NCI-H2227 (cell line): ENCODE results near the gene EYA2.

Experiments used
- DNase-seq: peaks from one replicate; lab custom pipeline; 2025; ENCODE audit not compliant: unreplicated experiment; lab: John Stamatoyannopoulos, UW

Gene EYA2

DNA sequence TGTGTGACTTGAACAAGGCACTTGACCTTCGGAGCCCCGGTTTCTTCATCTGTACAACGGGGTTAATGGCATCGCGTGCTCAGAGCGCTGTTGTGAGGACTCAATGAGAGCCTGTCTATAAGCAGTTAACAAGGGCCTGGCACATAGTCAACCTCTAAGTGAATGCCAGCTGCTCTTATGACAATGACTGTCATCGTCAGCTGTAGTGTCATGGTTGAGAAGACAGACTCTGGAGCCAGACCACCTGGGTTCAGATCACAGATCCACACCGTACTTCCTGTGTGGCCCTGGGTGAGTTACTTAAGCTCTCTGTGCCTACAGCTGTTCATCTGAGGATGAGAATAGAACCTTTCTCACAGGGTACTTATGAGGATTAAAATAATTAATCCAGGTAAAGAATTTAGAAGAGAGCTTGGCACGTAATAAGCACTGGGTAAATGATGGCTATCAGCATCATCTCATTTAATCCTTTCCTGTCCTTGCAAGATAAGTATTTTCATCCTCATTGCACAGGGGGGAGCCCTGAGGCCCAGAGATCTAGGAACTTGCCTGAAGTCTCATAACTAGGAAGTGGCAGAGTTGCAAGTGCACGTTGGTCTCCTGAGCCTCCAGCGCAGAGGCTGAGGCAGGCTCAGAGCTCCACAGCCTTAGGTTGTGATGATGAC is 105.3 kb downstream of the EYA2 start:
- DNase-seq: no peak

DNA sequence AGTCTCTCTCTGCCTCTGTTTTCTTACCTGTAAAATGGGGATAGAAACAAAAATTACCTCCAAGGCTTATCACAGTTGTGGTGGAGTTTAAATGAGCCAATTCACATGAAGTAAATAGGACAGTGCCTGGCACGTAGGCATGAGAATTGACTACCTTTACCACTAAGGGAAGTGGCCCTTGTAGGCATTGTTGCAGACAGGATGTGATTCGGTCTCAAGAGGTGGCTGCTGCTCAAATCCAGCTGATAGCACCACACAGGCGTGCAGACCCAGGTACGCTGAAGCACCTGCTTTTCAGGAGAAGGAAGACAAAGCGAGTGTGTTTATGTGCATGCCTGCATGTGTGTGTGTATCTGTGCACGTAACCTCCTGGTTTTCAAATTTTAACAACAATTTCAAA is 108.6 kb downstream of the EYA2 start:
- no peak for DNase-seq

- DNase-seq: no peak
These were observed 109.5 kb downstream of the EYA2 start for GRCh38 chr20:47004179-47004578.

DNA sequence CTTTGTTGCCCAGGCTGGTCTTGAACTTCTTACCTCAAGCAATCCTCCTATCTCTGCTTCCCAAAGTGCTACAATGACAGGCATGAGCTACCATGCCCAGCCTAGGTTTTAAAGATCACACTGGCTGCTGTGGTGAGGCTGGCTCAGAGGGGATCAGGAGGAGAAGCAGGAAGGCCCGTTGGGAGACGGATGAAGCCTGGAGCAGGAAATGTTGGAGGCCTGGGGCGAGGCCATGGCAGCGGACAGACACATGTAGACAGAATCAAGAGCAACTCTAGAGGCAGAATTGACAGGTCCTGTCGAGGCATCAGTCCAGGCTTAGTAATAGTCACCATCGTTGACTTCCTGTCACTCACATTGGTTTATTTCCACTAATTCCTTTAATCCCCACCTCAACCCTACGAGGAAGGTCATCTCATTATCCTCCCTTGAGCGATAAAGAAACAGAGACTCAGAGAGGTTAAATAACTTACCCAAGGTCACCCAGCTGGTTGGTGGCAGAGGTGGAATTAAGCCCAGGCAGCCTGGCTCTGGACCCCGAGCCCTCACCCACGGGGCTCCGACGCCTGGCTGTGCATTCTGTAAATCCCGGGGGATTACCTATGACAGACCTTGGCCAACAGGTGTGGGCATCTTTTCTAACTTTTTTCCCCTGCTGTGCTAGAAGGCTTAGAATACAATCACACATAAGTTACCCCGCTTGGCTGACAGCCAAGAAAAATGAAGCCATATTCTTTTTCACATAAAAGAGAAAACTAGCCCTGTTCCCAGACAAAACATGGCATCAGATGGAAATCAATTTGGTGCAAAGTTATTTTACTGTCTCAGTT is 113.4 kb downstream of the EYA2 start:
- peak; percentile 22 for DNase-seq

GRCh38 chr20:47008842-47009518 is 114.3 kb downstream of the EYA2 start:
- no peak for DNase-seq

DNA sequence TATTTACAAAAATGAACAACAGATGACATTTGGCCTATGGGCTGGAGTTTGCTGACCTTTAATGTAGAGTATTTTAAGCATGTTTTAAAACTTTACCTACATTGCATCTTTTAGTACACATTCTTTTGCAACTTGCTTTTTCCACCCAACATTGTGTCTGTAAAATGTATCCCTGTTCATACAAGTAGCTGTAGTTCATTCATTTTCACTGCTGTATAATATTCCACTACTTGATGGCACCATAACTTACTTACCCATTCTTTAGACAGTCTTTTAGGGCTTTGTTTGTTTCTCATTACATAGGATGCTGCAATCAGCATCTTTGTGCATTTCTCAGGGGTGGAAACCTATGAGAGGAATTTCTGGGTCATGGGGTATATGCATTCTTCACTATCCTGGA is 115.1 kb downstream of the EYA2 start:
- DNase-seq: no peak

- no peak for DNase-seq
These were observed 117.3 kb downstream of the EYA2 start for GRCh38 chr20:47011984-47012383.

GRCh38 chr20:47013606-47014005 is 119.0 kb downstream of the EYA2 start:
- DNase-seq: no peak

DNA sequence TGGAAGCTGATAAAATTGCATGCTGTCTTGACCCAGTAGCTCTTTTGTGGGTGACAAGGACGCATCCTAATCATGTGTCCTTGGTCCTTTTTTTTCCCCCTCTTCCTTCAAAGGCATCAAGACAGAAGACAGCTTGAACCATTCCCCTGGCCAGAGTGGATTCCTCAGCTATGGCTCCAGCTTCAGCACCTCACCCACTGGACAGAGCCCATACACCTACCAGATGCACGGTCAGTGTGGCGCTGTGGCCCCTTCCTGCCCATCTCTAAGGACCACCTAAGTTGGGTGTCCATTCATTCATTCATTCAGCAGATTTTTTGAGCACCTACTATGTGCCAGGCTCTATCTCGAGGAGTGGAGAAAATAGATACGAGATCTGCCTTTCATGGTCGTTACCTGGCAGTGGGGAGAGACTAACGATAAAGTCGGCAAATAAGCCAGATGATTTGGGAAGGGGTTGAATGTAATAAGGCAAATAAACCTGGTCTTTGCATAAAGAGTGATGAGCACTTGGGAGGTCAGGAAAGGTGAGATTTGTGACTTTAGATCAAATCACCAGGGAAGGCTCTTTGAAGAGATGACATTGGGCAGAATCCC is 121.5 kb downstream of the EYA2 start:
- no peak for DNase-seq

GRCh38 chr20:47018381-47018780 is 123.7 kb downstream of the EYA2 start:
- DNase-seq: no peak

GRCh38 chr20:47019121-47019824 is 124.6 kb downstream of the EYA2 start:
- DNase-seq: peak; percentile 84

DNA sequence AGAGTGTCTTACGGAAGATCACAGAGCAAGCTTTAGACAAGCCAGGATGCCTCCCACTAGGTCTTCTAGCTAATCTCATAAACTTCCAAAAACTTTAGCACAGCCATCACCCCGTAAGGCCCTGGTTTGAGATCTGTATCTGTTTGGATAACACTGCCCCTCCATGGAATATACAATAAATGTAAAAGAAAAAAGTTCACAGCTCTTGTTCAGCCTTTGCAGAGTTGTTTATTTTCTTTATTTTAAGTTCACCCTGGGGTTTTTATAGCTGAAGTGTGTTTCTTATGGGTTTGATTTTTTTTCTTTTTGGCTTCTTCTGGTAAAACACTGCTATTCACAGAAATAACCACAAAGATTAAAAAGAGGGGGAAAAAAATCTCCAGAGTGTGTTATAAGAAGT is 125.6 kb downstream of the EYA2 start:
- no peak for DNase-seq

DNA sequence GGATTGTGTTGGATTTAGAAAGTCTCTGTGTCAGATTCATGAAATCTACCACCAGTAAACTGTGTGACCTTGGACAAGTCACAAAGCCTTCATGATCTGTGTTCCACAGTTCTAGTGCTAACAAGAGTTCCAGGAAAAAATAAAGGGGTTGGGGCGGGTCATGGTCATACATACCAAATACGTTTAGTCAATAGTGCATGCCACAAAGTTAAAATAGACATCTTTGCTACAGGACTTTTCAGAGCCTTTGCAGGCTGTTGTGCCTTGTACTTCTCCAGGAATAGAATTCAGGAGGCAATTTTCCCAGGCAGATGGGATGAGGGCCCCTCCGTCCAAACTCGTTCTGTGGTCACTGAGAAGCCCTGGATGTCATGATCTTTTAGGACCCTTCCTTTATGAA is 127.2 kb downstream of the EYA2 start:
- no peak for DNase-seq

GRCh38 chr20:47024461-47024937 is 129.9 kb downstream of the EYA2 start:
- no peak for DNase-seq

GRCh38 chr20:47027042-47027441 is 132.4 kb downstream of the EYA2 start:
- no peak for DNase-seq

- no peak for DNase-seq
These were observed 132.8 kb downstream of the EYA2 start for GRCh38 chr20:47027456-47027855.

DNA sequence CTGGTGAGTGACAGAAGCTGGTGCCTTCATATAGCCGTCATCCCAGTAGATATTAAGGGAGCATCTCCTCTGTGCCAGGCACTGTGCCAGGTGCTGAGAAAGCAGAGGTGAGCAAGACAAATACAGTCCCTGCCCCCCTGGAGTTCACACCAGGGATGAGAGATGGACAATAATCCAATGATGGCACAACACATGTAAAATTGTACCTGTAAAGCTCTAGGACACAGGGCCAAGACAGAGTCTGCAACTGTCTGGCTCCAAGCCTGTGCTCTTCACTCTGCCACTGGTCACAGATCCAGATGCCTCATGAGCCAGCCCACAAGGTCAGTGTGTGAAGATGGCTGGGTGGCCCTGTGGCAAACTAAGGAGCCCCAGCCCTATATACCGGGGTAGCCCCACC is 133.8 kb downstream of the EYA2 start:
- DNase-seq: no peak

- no peak for DNase-seq
These were observed 135.2 kb downstream of the EYA2 start for GRCh38 chr20:47029845-47030244.

DNA sequence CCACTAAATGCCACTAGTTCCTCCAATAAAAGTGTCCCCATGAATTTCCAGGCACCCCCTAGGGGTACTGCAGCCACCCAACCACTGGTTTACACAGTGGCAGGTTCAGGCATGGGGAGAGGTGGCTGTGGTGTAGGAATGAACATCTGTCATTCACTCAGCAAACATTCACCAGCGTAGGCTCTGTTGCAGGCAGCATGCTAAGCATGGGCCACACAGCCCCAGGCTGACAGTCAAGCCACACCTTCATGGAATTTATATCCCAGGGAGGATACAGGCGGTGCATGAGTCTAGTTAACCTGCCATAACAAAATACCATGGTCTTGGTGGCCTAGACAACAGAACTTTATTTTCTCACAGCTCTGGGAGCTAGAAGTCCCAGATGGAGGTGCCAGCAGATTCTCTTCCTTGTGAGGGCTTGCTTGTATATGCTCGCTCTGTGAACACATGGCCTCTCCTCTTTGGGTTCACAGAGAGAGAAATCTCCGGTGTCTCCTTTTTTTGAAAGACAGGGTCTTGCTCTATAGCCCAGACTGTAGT is 135.7 kb downstream of the EYA2 start:
- no peak for DNase-seq

DNA sequence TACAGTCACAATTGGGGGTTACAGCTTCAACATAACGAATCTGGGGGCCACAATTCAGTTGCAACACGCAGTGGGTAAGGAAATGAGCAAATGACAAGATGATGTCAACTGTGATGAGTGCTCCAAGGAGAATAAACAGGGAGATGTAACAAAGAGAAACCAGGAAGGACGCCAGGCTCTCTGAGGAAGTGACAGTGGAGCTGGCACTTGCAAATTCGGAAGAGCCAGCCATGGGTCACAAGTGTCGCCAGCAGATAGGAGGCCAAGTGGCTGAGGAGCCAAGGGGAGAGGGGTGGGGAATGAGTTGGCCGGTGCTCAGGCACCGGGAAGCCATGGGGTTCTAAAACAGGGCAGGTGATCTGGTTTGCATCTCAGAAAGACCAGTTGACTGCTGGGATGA is 136.4 kb downstream of the EYA2 start:
- DNase-seq: peak; percentile 12

- DNase-seq: peak; percentile 71
These were observed 137.2 kb downstream of the EYA2 start for GRCh38 chr20:47031821-47032220.
